Heart left ventricle (tissue), 16 donors: ENCODE measurements around the gene BCKDHA. TPM values are rescaled to one million over a fixed set of nuclear protein-coding genes. Genes with fewer than 3 reads are reported as not detected.

Source experiments
- ATAC-seq, 4 donors: fragments of 200-7000 bp; cut with Tn5 transposase; one replicate each; pipeline ENCODE4 v1.9.1; 2020 to 2022; ENCODE audit warnings: moderate library complexity in 4 of 4, mild to moderate bottlenecking in 3 of 4, moderate number of reproducible peaks in 1 of 4
- DNase-seq, 5 donors: peaks; one replicate each; pipeline ENCODE4 v3.0.0-alpha.2; 2020
- H3K27ac ChIP-seq, 12 donors: fragments of 200-600 bp; sonication (generic) in 4 of 12; one replicate each; pipeline versions ENCODE4 v1.5.0 to v1.8.0; 2016 to 2022; ENCODE audit warnings: mild to moderate bottlenecking in 2 of 12
- H3K27me3 ChIP-seq, 9 donors: fragments of 200-600 bp; sonication (generic) in 2 of 9; one replicate each; pipeline versions ENCODE4 v1.5.1 to v1.8.0; 2016 to 2022; ENCODE audit warnings: mild to moderate bottlenecking in 3 of 9
- H3K36me3 ChIP-seq, 9 donors: fragments of 200-600 bp; sonication (generic) in 2 of 9; one replicate each; pipeline versions ENCODE4 v1.5.0 to v1.8.0; 2018 to 2022; ENCODE audit warnings: mild to moderate bottlenecking in 2 of 9
- H3K4me1 ChIP-seq, 12 donors: fragments of 200-600 bp; sonication (generic) in 4 of 12; one replicate each; pipeline versions ENCODE4 v1.5.0 to v1.8.0; 2016 to 2022; ENCODE audit warnings: mild to moderate bottlenecking in 3 of 12
- H3K4me3 ChIP-seq, 12 donors: fragments of 200-600 bp; sonication (generic) in 4 of 12; one replicate each; pipeline versions ENCODE4 v1.5.0 to v1.8.0; 2017 to 2022; ENCODE audit warnings: mild to moderate bottlenecking in 9 of 12, moderate library complexity in 4 of 12
- H3K9me3 ChIP-seq, 12 donors: fragments of 200-600 bp; sonication (generic) in 4 of 12; one replicate each; pipeline versions ENCODE4 v1.5.0 to v1.8.0; 2016 to 2022; ENCODE audit warnings: mild to moderate bottlenecking in 1 of 12
- POLR2A ChIP-seq, 2 donors: fragments of 450-650 bp; IDR thresholded peaks; one replicate each; pipeline ENCODE4 v1.6.1; 2017; ENCODE audit warnings: antibody characterized with exemption in 2 of 2, mild to moderate bottlenecking in 2 of 2, moderate library complexity in 2 of 2
- WGBS, 4 donors: extraction: QIAGEN DNeasy Blood & Tissue Kit in 2 of 4; methylation state at CpG; one replicate each; pipeline versions ENCODE4 v1.1.5 to v1.1.7; 2013 to 2018; 5-methylcytosine and 5-hydroxymethylcytosine counted together
- intact Hi-C, 10 donors: fragments of 100-400 bp; cut with DNase I; formaldehyde crosslinking; loops; one replicate each; pipeline versions ENCODE4 v1.11.1 to v1.14.2; 2022
- polyA plus RNA-seq, 2 donors: library from polyadenylated mRNA; stranded (reverse); fragments of 200-250 nt; gene quantifications; one replicate each; pipeline ENCODE4 v1.2.3, GENCODE V29; 2013
- total RNA-seq, 9 donors: library from RNA; depleted of rRNA in 2 of 9; stranded (reverse); fragments of >200 nt in 2 of 9; fragmentation: NEBNext Ultra II Directional in 3 of 9; extraction: Animal tissue kit (Norgen Biotek cat#: 25700) in 3 of 9; gene quantifications; one replicate each; pipeline versions ENCODE4 v1.1.0 to v1.2.4, GENCODE V29; 2016 to 2023
- TF ChIP-seq, protein P1 (sequence below), 12 donors: fragments of 200-600 bp; sonication (generic) in 4 of 12; IDR thresholded peaks; one replicate each; pipeline versions ENCODE4 v1.5.0 to v1.8.0; 2018 to 2022; ENCODE audit warnings: antibody characterized with exemption in 12 of 12, mild to moderate bottlenecking in 5 of 12
- donor health status: ischemic (EF 13 %, LVEDD 7.1; RV severe dilation, severe dysfunction).
- donor health status: healthy with polysubstance abuse.
- donor health status: DM: no; HTN: yes; CAD: no.
- donor health status: DM: no; HTN: no; CAD: no.
- donor health status: ischemic (EF 25% LVEDD 6.9; RV normal size, moderate dysfunction).
- donor health status: ischemic (EF 25% LVEDD 5.7; RV mildly dilated, moderate dysfunction).
- donor health status: healthy.
- donor health status: DM: yes; HTN: yes; CAD: no.
- donor health status: ischemic (EF 35%, LVEDD 5.7; RV mildly dilated, moderate dysfunction).
- donor health status: nonischemic (EF 11% LVEDD 7.7; RV severe dilation, severe dysfunction).
- donor health status: DM: yes; HTN: yes; CAD: no.
- donor health status: PGD.
- donor health status: ischemic (EF 29% LVEDD 5.4; RV normal size, mild dysfunction).
- donor health status: nonischemic (EF 23%, LVEDD 6.1; RV moderate dilation, normal function).

Gene BCKDHA
- total and polyA plus RNA-seq, 11 donors: 32.0 to 149 (median 39.2) TPM

DNA sequence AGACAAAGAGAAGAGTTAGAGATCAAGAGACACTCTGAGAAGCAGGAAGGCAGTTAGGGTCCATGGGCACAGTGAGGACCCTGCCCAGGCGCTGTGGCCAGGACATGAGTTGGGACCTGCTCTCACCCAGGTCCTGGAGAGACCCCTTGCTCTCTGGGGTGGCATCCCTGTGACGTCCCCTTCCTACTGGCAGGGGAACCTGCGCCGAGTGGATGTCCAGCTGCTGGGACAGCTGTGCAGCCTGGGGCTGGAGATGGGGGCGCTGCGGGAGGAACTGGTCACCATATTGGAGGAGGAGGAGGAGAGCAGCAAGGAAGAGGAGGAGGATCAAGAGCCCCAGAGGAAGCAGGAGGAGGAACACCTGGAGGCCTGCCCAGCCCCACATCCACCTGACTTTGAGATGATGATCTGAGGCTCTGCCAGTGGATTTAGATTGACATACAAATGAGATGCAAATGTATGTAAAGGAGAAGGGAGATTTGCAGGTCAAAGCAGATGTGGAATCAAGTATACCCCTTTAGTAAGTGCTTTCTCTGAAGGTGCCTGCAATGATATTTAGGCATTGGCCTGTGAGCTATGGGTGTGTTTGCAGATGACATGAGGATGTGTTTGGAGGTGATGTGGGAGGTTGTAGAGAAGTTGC lies 46.3 kb downstream of the BCKDHA start:
- no peak for ATAC-seq
- intact Hi-C loops: loop anchor here in 6 of 10 donors (5.0 to 10.0 kb wide), 4 partner anchors 47 to 239 kb away; partner anchors contain the start of genes BCKDHA (in 1 of the 6) and EXOSC5 (in 1 of the 6)

DNA sequence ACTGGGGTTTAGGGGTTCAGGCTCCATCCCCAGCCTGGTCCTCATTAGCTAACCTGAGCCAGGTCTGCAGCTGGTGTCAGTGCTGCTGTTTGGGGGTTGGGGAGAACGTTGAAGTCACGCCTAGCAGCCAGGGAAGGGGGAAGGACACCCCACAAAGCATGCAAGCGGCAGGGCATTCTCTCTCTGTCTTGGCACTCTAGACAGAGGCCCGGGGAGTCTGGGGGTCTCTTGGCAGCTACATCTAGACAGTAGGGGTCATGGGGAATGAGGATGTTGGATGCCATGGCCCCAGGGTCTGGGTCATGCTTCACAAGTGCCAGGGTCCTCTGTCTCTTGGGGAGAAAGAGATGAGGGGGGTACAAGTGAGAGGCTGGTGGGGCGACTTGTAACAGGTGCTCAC lies 48.0 kb downstream of the BCKDHA start:
- DNase-seq (no peak), ATAC-seq (no peak)
- Histone ChIP-seq H3K9me3 (no peaks in the 10 kb centered on the region), H3K27ac (no peak overlapping the region), H3K36me3 (no peaks in the 10 kb centered on the region), H3K4me3 (no peak overlapping the region), H3K27me3 (peaks cover 0 to 9% (median 0%) of the 10 kb centered on the region in 9 donors), H3K4me1 (peaks cover 0 to 21% (median 8%) of the 10 kb centered on the region in 12 donors)
- TF ChIP-seq, protein P1, sequence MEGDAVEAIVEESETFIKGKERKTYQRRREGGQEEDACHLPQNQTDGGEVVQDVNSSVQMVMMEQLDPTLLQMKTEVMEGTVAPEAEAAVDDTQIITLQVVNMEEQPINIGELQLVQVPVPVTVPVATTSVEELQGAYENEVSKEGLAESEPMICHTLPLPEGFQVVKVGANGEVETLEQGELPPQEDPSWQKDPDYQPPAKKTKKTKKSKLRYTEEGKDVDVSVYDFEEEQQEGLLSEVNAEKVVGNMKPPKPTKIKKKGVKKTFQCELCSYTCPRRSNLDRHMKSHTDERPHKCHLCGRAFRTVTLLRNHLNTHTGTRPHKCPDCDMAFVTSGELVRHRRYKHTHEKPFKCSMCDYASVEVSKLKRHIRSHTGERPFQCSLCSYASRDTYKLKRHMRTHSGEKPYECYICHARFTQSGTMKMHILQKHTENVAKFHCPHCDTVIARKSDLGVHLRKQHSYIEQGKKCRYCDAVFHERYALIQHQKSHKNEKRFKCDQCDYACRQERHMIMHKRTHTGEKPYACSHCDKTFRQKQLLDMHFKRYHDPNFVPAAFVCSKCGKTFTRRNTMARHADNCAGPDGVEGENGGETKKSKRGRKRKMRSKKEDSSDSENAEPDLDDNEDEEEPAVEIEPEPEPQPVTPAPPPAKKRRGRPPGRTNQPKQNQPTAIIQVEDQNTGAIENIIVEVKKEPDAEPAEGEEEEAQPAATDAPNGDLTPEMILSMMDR (IDR thresholded peaks at IDR 0.05): no peak
- TF ChIP-seq POLR2A (IDR thresholded peaks at IDR 0.05): no peak
- intact Hi-C loops: loop anchor here in 7 of 10 donors (5.0 to 10.0 kb wide), 4 partner anchors 99 to 241 kb away; no protein-coding TSS in a partner anchor
- 55 to 73% (median 66%) methylated on average over 2 to 5 of the region's 5 CpGs for WGBS, 4 donors

More for the DNA sequence above, 46.3 kb downstream of the BCKDHA start:
- Histone ChIP-seq H3K4me3 (no peak overlapping the region), H3K9me3 (no peaks in the 10 kb centered on the region), H3K4me1 (peaks cover 0 to 23% (median 14%) of the 10 kb centered on the region in 12 donors), H3K27ac (no peak overlapping the region), H3K27me3 (peaks cover 0 to 9% (median 0%) of the 10 kb centered on the region in 9 donors), H3K36me3 (no peaks in the 10 kb centered on the region)
- DNase-seq: peak in 1 of 5 donors; percentile 17
- TF ChIP-seq POLR2A (IDR thresholded peaks at IDR 0.05): no peak
- TF ChIP-seq, protein P1 (IDR thresholded peaks at IDR 0.05): no peak
- WGBS, 4 donors: 48 to 62% (median 56%) methylated on average over 6 of the region's 6 CpGs

DNA sequence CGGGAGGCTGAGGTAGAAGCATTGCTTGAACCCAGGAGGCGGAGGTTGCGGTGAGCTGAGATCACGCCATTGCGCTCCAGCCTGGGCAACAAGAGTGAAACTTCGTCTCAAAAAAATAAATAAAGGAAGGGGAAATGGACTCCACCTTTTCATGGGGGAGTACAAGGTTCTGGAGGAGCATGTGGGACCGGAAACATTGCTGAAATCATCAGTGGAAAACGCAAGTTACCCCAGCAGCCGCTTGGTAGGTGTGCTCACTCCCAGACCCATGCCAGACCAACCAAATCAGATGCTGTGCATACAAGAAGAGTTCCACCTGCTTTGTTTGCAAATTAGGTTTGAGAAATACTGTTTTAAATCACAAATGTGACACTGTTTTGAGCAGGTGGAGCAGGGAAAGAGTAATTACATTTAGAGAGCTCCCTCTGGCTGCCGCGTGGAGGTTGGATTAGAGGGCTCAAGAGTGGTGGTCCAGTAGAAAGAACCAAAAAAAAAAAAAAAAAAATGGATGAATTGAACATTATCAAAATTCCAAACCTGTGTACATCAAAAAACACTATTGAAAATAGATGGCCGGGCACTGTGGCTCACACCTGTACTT lies 50.2 kb downstream of the BCKDHA start:
- Histone ChIP-seq H3K27ac (peak overlapping the region in 10 of 12 donors; percentile 34 to 84 (median 76)), H3K9me3 (no peaks in the 10 kb centered on the region), H3K4me1 (peaks cover 0 to 21% (median 8%) of the 10 kb centered on the region in 12 donors), H3K36me3 (no peaks in the 10 kb centered on the region), H3K4me3 (peak overlapping the region in 11 of 12 donors; percentile 17 to 62 (median 54)), H3K27me3 (peaks cover 0 to 9% (median 0%) of the 10 kb centered on the region in 9 donors)
- 54 to 61% (median 56%) methylated on average over 12 of the region's 12 CpGs for WGBS, 4 donors
- intact Hi-C loops: loop anchor here (2.0 to 10.0 kb wide), 8 partner anchors 89 to 243 kb away; no protein-coding TSS in a partner anchor
- no peak for DNase-seq
- peak; percentile 13 to 63 (median 30) for ATAC-seq
- TF ChIP-seq POLR2A (IDR thresholded peaks at IDR 0.05): no peak
- TF ChIP-seq, protein P1 (IDR thresholded peaks at IDR 0.05): peak in 7 of 12 donors; percentile 7 to 47 (median 29)
